Measurements from ENCODE around the gene PTPRR.

Gene PTPRR

DNA sequence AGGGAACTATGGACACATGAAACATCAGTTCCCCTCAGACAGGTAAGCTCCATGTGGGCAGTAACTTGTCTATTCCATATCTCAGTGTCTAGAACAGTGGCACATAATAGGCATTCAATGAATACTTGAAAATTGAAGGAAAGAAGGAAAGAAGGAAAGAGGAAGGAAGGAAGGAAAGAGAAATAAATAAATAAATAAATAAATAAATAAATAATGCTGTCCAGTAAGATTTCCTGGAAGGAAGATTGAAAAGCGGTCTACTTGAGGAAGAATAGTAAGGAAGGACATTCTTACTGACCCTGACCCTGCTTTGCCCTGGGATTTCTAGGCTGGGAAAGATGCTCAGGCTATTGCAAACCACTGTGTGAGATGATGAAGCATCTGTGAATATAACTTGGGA, 91.5 kb downstream of the PTPRR start:
- Histone ChIP-seq H3K4me3 (ENCODE audit: insufficient read length, low read depth) (no peak overlapping the region), H3K27me3 (ENCODE audit: insufficient read depth, insufficient read length) (no peaks in the 10 kb centered on the region), H3K9ac (ENCODE audit: insufficient read length, low read depth) (no peak overlapping the region), H3K36me3 (ENCODE audit: insufficient read depth, insufficient read length, low read length) (no peaks in the 10 kb centered on the region), H3K9me3 (ENCODE audit: insufficient read depth, low read length) (no peaks in the 10 kb centered on the region), H3K4me1 (ENCODE audit: insufficient read depth, insufficient read length) (no peaks in the 10 kb centered on the region)
- no peak for TF ChIP-seq SUZ12 (IDR thresholded peaks at IDR 0.05; ENCODE audit: extremely low read depth, insufficient read depth, insufficient read length)
- TF ChIP-seq ZNF274 (IDR thresholded peaks at IDR 0.05; ENCODE audit: low read depth, low read length): no peak
- TF ChIP-seq YY1 (IDR thresholded peaks at IDR 0.05; ENCODE audit: insufficient read depth, insufficient read length): no peak
- DNase-seq (ENCODE audit: low read depth, low spot score): no peak

DNA sequence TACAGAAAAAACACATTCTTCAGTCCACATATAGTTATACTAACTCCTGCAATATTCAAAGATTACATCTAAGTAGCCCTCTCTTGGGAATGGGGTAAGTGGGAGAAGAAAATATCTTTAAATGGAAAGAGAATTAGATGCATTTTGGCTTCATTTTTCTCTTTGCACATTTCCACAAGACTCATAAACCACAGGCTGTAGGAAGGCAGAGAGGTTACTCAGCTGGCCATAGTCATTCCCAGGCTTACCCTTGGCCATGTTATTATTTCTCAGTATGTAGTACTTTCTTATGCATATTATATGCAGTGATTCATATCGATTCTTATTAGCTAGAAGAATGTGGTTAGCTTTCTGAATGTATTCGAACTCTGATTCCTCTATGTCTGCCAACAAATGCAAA, 92.2 kb downstream of the PTPRR start:
- Histone ChIP-seq H3K9ac (ENCODE audit: insufficient read length, low read depth) (no peak overlapping the region), H3K4me1 (ENCODE audit: insufficient read depth, insufficient read length) (no peaks in the 10 kb centered on the region), H3K9me3 (ENCODE audit: insufficient read depth, low read length) (no peaks in the 10 kb centered on the region), H3K27me3 (ENCODE audit: insufficient read depth, insufficient read length) (no peaks in the 10 kb centered on the region), H3K4me3 (ENCODE audit: insufficient read length, low read depth) (no peak overlapping the region), H3K36me3 (ENCODE audit: insufficient read depth, insufficient read length, low read length) (no peaks in the 10 kb centered on the region)
- TF ChIP-seq ZNF274 (IDR thresholded peaks at IDR 0.05; ENCODE audit: low read depth, low read length): no peak
- no peak for TF ChIP-seq YY1 (IDR thresholded peaks at IDR 0.05; ENCODE audit: insufficient read depth, insufficient read length)
- TF ChIP-seq SUZ12 (IDR thresholded peaks at IDR 0.05; ENCODE audit: extremely low read depth, insufficient read depth, insufficient read length): no peak
- DNase-seq (ENCODE audit: low read depth, low spot score): no peak

GRCh38 chr12:70826156-70826555, 94.4 kb downstream of the PTPRR start:
- H3K36me3 ChIP-seq (ENCODE audit: insufficient read depth, insufficient read length, low read length): no peaks in the 10 kb centered on the region
- TF ChIP-seq ZNF274 (IDR thresholded peaks at IDR 0.05; ENCODE audit: low read depth, low read length) (no peak), YY1 (IDR thresholded peaks at IDR 0.05; ENCODE audit: insufficient read depth, insufficient read length) (no peak), SUZ12 (IDR thresholded peaks at IDR 0.05; ENCODE audit: extremely low read depth, insufficient read depth, insufficient read length) (no peak)
- DNase-seq (ENCODE audit: low read depth, low spot score): no peak
- H3K4me1 ChIP-seq (ENCODE audit: insufficient read depth, insufficient read length): no peaks in the 10 kb centered on the region
- no peak overlapping the region for H3K4me3 ChIP-seq (ENCODE audit: insufficient read length, low read depth)
- no peaks in the 10 kb centered on the region for H3K9me3 ChIP-seq (ENCODE audit: insufficient read depth, low read length)
- no peaks in the 10 kb centered on the region for H3K27me3 ChIP-seq (ENCODE audit: insufficient read depth, insufficient read length)
- H3K9ac ChIP-seq (ENCODE audit: insufficient read length, low read depth): no peak overlapping the region

GRCh38 chr12:70824511-70824910, 96.0 kb downstream of the PTPRR start:
- TF ChIP-seq ZNF274 (IDR thresholded peaks at IDR 0.05; ENCODE audit: low read depth, low read length) (no peak), YY1 (IDR thresholded peaks at IDR 0.05; ENCODE audit: insufficient read depth, insufficient read length) (no peak), SUZ12 (IDR thresholded peaks at IDR 0.05; ENCODE audit: extremely low read depth, insufficient read depth, insufficient read length) (no peak)
- no peaks in the 10 kb centered on the region for H3K27me3 ChIP-seq (ENCODE audit: insufficient read depth, insufficient read length)
- H3K9me3 ChIP-seq (ENCODE audit: insufficient read depth, low read length): no peaks in the 10 kb centered on the region
- no peak for DNase-seq (ENCODE audit: low read depth, low spot score)
- H3K4me3 ChIP-seq (ENCODE audit: insufficient read length, low read depth): no peak overlapping the region
- no peaks in the 10 kb centered on the region for H3K36me3 ChIP-seq (ENCODE audit: insufficient read depth, insufficient read length, low read length)
- no peaks in the 10 kb centered on the region for H3K4me1 ChIP-seq (ENCODE audit: insufficient read depth, insufficient read length)
- H3K9ac ChIP-seq (ENCODE audit: insufficient read length, low read depth): no peak overlapping the region

DNA sequence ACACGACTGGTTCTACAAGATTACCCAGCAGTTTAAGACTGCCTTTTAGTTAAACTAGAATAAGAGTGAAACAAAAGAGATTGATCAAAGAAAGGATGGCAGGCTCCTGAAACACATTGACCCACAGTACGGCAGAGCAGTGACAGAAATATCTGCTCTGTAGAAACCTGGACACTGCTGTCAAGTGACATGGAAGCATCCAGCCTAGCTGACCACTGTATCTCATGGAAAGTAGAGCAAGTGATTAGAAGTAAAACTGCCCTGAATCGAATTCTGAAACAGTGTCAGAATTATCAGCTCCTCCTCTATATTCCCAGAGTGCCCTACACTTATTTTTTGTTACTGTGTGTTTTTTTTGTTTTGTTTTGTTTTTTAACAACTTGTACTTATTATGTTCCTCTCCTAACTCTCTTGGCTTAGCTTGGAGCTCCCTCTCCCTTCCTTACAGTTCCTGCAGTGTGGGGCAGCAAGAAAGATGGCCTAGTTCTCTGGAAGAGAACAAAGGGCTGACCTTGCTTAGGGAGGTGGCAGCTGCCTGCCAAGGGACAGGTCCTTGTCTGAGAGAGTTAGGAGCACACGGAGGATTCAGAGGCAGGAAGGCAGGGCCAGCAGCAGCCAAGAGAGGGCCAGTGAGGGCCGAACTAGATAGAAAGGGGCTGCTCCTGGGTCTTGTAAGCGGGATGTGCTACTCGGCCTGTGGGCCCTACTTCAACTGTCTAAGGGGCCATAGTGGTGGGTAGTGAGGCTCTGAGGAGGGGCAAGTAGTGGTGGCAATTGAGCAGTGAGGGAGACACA, 97.2 kb downstream of the PTPRR start:
- H3K9ac ChIP-seq (ENCODE audit: insufficient read length, low read depth): no peak overlapping the region
- no peak for TF ChIP-seq ZNF274 (IDR thresholded peaks at IDR 0.05; ENCODE audit: low read depth, low read length)
- TF ChIP-seq SUZ12 (IDR thresholded peaks at IDR 0.05; ENCODE audit: extremely low read depth, insufficient read depth, insufficient read length): no peak
- no peak for TF ChIP-seq YY1 (IDR thresholded peaks at IDR 0.05; ENCODE audit: insufficient read depth, insufficient read length)
- no peaks in the 10 kb centered on the region for H3K4me1 ChIP-seq (ENCODE audit: insufficient read depth, insufficient read length)
- no peak for DNase-seq (ENCODE audit: low read depth, low spot score)
- H3K36me3 ChIP-seq (ENCODE audit: insufficient read depth, insufficient read length, low read length): no peaks in the 10 kb centered on the region
- H3K27me3 ChIP-seq (ENCODE audit: insufficient read depth, insufficient read length): no peaks in the 10 kb centered on the region
- H3K4me3 ChIP-seq (ENCODE audit: insufficient read length, low read depth): no peak overlapping the region
- H3K9me3 ChIP-seq (ENCODE audit: insufficient read depth, low read length): no peaks in the 10 kb centered on the region

DNA sequence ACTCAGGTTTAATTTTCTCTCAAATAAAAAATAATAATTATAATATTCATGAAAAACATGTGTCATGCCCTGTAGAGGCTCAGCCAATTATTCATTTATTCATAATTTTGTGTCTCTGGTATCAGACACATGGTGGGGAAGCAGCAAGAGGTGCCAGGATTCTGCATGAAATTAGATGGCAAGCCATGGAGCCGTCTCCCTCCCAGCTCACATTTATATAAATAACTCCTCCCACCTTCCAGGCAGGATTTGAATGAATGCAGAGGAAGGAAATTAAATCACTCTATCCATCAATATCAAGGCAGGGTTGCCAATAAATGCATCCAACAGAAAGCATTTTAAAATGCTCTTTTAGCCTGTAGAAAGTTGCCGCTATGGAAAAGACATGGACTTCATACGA, 98.1 kb downstream of the PTPRR start:
- Histone ChIP-seq H3K9me3 (ENCODE audit: insufficient read depth, low read length) (no peaks in the 10 kb centered on the region), H3K9ac (ENCODE audit: insufficient read length, low read depth) (no peak overlapping the region), H3K4me1 (ENCODE audit: insufficient read depth, insufficient read length) (no peaks in the 10 kb centered on the region), H3K27me3 (ENCODE audit: insufficient read depth, insufficient read length) (no peaks in the 10 kb centered on the region), H3K36me3 (ENCODE audit: insufficient read depth, insufficient read length, low read length) (no peaks in the 10 kb centered on the region), H3K4me3 (ENCODE audit: insufficient read length, low read depth) (no peak overlapping the region)
- TF ChIP-seq ZNF274 (IDR thresholded peaks at IDR 0.05; ENCODE audit: low read depth, low read length): no peak
- TF ChIP-seq SUZ12 (IDR thresholded peaks at IDR 0.05; ENCODE audit: extremely low read depth, insufficient read depth, insufficient read length): no peak
- DNase-seq (ENCODE audit: low read depth, low spot score): no peak

- no peak for DNase-seq (ENCODE audit: low read depth, low spot score)
- Histone ChIP-seq H3K9me3 (ENCODE audit: insufficient read depth, low read length) (no peaks in the 10 kb centered on the region), H3K27me3 (ENCODE audit: insufficient read depth, insufficient read length) (no peaks in the 10 kb centered on the region), H3K36me3 (ENCODE audit: insufficient read depth, insufficient read length, low read length) (no peaks in the 10 kb centered on the region), H3K4me3 (ENCODE audit: insufficient read length, low read depth) (no peak overlapping the region), H3K9ac (ENCODE audit: insufficient read length, low read depth) (no peak overlapping the region), H3K4me1 (ENCODE audit: insufficient read depth, insufficient read length) (no peaks in the 10 kb centered on the region)
- TF ChIP-seq ZNF274 (IDR thresholded peaks at IDR 0.05; ENCODE audit: low read depth, low read length) (no peak), YY1 (IDR thresholded peaks at IDR 0.05; ENCODE audit: insufficient read depth, insufficient read length) (no peak)
Observed at GRCh38 chr12:70815971-70816391, 104.6 kb downstream of the PTPRR start.

Data from NT2/D1 (cell line).